AG04450 (cell line): ENCODE measurements around the gene EXOSC3. TPM values are rescaled to one million over a fixed set of nuclear protein-coding genes. Genes with fewer than 3 reads are reported as not detected.

Experiments used
- CTCF ChIA-PET: fragments of 300-600, 350-600 bp; formaldehyde crosslinking; extraction: SDS; loops from one replicate; lab custom pipeline; 2022; ENCODE audit warnings: antibody characterized with exemption, inconsistent platforms; lab: Charles Lee
- POLR2A ChIA-PET: fragments of 350-600 bp; formaldehyde crosslinking; extraction: SDS; loops from one replicate; lab custom pipeline; 2021; ENCODE audit warnings: antibody characterized with exemption, inconsistent platforms; lab: Yijun Ruan, JAX
- DNase-seq: peaks from one replicate; pipeline ENCODE4 v3.0.0-alpha.2; 2011; ENCODE audit warnings: low read depth, low spot score
- H3K27ac ChIP-seq: one replicate; pipeline ENCODE4 v1.5.1; 2012; ENCODE audit warnings: low read depth, low read length, control low read depth
- H3K27me3 ChIP-seq: one replicate; pipeline ENCODE4 v1.6.0; 2012; ENCODE audit warnings: low read length; ENCODE audit not compliant: control insufficient read depth, insufficient read depth
- H3K4me3 ChIP-seq: 2 replicates; pipeline ENCODE4 v1.5.1; 2011; ENCODE audit warnings: mild to moderate bottlenecking, low read depth, low read length, control low read depth
- H3K9me3 ChIP-seq: 2 replicates; pipeline ENCODE4 v1.5.1; 2012; ENCODE audit warnings: low read length; ENCODE audit not compliant: control insufficient read depth, insufficient read depth
- CTCF ChIP-seq: IDR thresholded peaks from 2 replicates; pipeline ENCODE4 v1.5.1; 2011; ENCODE audit warnings: low read depth, low read length, control low read depth, inconsistent platforms
- polyA plus RNA-seq: library from polyadenylated mRNA; depleted of rRNA; stranded (reverse); fragments of >200 nt; gene quantifications from 2 replicates; pipeline ENCODE4 v1.2.3, GENCODE V29; 2011

Gene EXOSC3
- polyA plus RNA-seq, 1 experiment: 29.1 TPM

DNA sequence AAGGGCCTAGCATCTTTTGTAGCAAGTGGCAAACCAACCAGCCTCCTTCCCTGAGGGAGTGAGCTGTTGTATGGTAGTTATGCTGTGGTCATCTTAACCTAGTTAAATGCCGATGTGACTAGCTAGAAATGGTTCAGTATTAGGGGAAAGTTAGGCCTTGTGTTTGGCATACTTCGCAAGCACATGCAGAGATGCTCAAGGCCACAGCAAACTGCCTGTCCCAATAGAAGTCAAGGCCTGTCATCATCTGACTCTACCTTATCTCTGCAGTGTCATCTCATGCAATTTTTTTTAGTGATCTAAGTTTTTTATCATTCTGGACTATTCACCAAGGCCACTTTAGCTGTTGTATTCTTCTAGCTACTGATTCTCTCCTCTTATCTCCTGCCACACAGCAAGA is 5.2 kb upstream of the EXOSC3 start:
- no peak overlapping the region for H3K4me3 ChIP-seq
- H3K27me3 ChIP-seq: no peaks in the 10 kb centered on the region
- ChIA-PET POLR2A (no interaction called here), CTCF (no interaction called here)
- H3K27ac ChIP-seq: no peak overlapping the region
- no peak for DNase-seq
- TF ChIP-seq CTCF: no peak
- no peaks in the 10 kb centered on the region for H3K9me3 ChIP-seq

GRCh38 chr9:37788332-37788731 is 3.5 kb upstream of the EXOSC3 start:
- Histone ChIP-seq H3K4me3 (no peak overlapping the region), H3K9me3 (0 out of 2 replicates have a peak, but pooled peaks cover 3% of the 10 kb centered on the region), H3K27ac (no peak overlapping the region), H3K27me3 (no peaks in the 10 kb centered on the region)
- CTCF ChIA-PET: no interaction called here
- POLR2A ChIA-PET: no interaction called here
- no peak for TF ChIP-seq CTCF
- DNase-seq: no peak

DNA sequence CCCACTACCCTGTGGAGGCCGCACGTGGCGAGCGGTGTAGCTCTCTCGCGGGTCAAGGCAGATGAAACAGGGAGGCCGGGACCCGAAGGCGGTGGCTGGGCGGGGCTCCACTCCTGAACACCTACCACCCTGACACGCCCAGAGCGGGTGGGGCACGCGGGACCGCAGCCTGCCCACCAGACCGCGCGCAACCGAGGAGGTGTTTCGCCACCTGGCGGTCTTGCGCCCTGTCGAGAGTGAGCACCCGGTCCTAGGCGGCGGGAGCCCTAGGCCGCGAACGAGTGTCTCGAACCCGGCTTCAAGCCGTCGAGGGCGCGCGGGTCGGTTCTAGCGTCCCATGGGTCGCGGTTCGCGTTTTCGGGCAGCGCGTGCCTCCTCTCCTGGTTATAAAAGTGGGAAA is 2.2 kb upstream of the EXOSC3 start:
- Histone ChIP-seq H3K27ac (no peak overlapping the region), H3K4me3 (no peak overlapping the region), H3K27me3 (no peaks in the 10 kb centered on the region), H3K9me3 (0 out of 2 replicates have a peak, but pooled peaks cover 3% of the 10 kb centered on the region)
- ChIA-PET CTCF (no interaction called here), POLR2A (no interaction called here)
- no peak for TF ChIP-seq CTCF
- no peak for DNase-seq

- no peak for DNase-seq
- Histone ChIP-seq H3K27me3 (no peaks in the 10 kb centered on the region), H3K27ac (no peak overlapping the region), H3K4me3 (peak overlapping the region; percentile 94), H3K9me3 (0 out of 2 replicates have a peak, but pooled peaks cover 3% of the 10 kb centered on the region)
- ChIA-PET CTCF (interaction anchor here (1.0 to 1.3 kb wide), 2 partner anchors 29 to 120 kb away, joined by 3 to 4 read pairs; no protein-coding TSS in a partner anchor), POLR2A (interaction anchor here (1.2 to 1.7 kb wide), 3 partner anchors 16 to 192 kb away, joined by 4 to 8 read pairs (median 5); partner anchors contain the start of genes DCAF10 and TOMM5)
- TF ChIP-seq CTCF: no peak
Observed at GRCh38 chr9:37784291-37784615, 611 bp downstream of the EXOSC3 start.

- DNase-seq: no peak
- Histone ChIP-seq H3K9me3 (no peaks in the 10 kb centered on the region), H3K27ac (no peak overlapping the region), H3K4me3 (no peak overlapping the region), H3K27me3 (no peaks in the 10 kb centered on the region)
- TF ChIP-seq CTCF: no peak
- ChIA-PET POLR2A (no interaction called here), CTCF (no interaction called here)
Observed at GRCh38 chr9:37778534-37778933, 6.3 kb downstream of the EXOSC3 start.
